ENCODE data around the gene NPAS2.

The NPAS2 gene, protein sequence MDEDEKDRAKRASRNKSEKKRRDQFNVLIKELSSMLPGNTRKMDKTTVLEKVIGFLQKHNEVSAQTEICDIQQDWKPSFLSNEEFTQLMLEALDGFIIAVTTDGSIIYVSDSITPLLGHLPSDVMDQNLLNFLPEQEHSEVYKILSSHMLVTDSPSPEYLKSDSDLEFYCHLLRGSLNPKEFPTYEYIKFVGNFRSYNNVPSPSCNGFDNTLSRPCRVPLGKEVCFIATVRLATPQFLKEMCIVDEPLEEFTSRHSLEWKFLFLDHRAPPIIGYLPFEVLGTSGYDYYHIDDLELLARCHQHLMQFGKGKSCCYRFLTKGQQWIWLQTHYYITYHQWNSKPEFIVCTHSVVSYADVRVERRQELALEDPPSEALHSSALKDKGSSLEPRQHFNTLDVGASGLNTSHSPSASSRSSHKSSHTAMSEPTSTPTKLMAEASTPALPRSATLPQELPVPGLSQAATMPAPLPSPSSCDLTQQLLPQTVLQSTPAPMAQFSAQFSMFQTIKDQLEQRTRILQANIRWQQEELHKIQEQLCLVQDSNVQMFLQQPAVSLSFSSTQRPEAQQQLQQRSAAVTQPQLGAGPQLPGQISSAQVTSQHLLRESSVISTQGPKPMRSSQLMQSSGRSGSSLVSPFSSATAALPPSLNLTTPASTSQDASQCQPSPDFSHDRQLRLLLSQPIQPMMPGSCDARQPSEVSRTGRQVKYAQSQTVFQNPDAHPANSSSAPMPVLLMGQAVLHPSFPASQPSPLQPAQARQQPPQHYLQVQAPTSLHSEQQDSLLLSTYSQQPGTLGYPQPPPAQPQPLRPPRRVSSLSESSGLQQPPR

DNA sequence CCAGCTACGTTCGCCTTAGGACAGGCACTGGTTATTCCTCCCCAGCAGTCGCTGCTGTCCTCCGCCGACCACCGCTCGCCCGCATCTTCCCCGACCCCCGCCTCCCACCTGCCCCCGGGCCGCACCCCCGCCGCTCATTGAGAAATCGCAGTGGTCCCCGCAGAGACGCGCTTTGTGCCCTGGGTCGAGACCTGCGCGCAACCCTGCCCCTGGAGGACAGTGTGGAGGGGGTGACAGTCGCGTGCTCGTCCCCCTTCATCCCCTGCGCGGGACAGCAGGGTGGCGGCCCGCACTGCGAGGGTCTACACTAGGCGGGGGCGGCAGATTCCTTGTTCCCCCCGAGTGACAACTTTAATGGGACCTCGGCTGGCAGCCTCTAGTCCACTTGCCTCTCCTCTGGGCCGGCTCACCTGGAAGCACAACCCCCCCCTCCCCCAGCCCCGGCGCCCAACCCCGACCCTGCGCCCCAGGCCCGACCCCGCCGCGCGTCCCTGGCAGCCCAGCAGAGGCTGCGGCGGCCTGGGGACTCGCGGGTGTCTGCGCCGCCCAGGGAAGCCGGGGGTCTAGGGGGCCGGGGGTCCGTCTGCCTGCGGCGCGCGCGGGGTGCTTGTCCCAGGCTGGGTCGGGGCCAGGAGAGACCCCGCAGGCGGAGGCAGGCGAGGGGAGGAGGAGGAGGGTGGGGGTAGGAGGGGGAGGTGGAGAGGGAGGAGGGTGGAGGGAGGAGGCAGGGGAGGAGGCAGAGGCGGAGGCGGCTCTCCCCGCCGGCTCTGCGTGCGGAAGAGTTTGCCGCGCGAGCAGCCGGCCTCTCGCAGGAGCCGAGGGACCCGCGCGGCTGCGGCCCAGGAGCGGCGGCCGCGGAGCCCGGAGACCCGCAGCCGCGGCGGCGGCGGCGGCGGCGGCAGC, at the start of gene NPAS2:
Gene NPAS2 (plus strand): TSS at position 770 of the 903 bp plus-strand sequence. CDS start 84,616 bp downstream, outside the sequence.
- no peak within 1 kb of the TSS for H3K4me2 ChIP-seq (ENCODE audit: low read length)

DNA sequence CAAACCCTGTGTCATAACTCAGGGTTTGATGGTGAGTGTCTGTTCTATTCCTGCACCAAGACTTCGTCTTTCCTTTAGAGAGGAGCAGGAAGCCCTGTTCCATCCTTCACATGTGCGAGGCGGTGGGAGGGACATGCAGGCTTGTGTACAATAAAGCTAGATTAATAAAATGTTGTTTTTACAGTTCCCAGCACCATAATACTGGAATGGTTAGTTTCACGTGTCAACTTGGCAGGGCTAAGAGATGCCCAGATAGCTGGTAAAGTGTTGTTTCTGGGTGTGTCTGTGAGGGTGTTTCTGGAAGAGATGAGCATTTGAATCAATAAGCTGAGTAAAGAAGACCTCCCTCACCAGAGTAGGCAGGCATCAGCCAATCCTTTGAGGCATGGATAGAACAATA, 48.8 kb upstream of the NPAS2 start:
- H3K36me3 ChIP-seq (replicated peaks; ENCODE audit: low read depth, low read length): no peaks in the 10 kb centered on the region
- no peak overlapping the region for H3K9ac ChIP-seq (ENCODE audit: low read length)
- H3K79me2 ChIP-seq (ENCODE audit: low read length): no peaks in the 10 kb centered on the region
- no peak overlapping the region for H3K4me2 ChIP-seq (ENCODE audit: low read length)
- H4K20me1 ChIP-seq (ENCODE audit: insufficient read depth, low read length): no peaks in the 10 kb centered on the region
- H3K9me3 ChIP-seq (ENCODE audit: insufficient read depth, low read length): no peaks in the 10 kb centered on the region
- peaks cover 55% of the 10 kb centered on the region for H3K27me3 ChIP-seq (ENCODE audit: low read depth, low read length)
- no peak for TF ChIP-seq CTCF (IDR thresholded peaks at IDR 0.05; ENCODE audit: low read depth, low read length)
- TF ChIP-seq EZH2phosphoT487 (IDR thresholded peaks at IDR 0.05; ENCODE audit: low read depth): no peak
- no peak overlapping the region for H3K4me3 ChIP-seq (ENCODE audit: low read length)
- no peaks in the 10 kb centered on the region for H3K4me1 ChIP-seq (ENCODE audit: low read length)
- no peak overlapping the region for H2AFZ ChIP-seq (ENCODE audit: low read depth, low read length)
- no peak overlapping the region for H3K27ac ChIP-seq (ENCODE audit: low read length)

More for the DNA sequence above, at the start of gene NPAS2:
- Histone ChIP-seq H3K9ac (ENCODE audit: low read length) (no peak within 1 kb of the TSS), H3K36me3 (replicated peaks; ENCODE audit: low read depth, low read length) (no peaks in the 10 kb centered on the region), H3K79me2 (ENCODE audit: low read length) (no peaks in the 10 kb centered on the region), H3K4me3 (ENCODE audit: low read length) (no peak within 1 kb of the TSS), H3K4me1 (ENCODE audit: low read length) (no peaks in the 10 kb centered on the region), H3K9me3 (ENCODE audit: insufficient read depth, low read length) (no peaks in the 10 kb centered on the region), H3K27me3 (ENCODE audit: low read depth, low read length) (peaks cover 2% of the 10 kb centered on the region; the same call in 1 of the 2 replicates), H3K27ac (ENCODE audit: low read length) (no peak within 1 kb of the TSS), H2AFZ (ENCODE audit: low read depth, low read length) (no peak within 1 kb of the TSS), H4K20me1 (ENCODE audit: insufficient read depth, low read length) (no peaks in the 10 kb centered on the region)
- no peak for TF ChIP-seq EZH2phosphoT487 (IDR thresholded peaks at IDR 0.05; ENCODE audit: low read depth)

- no peak overlapping the region for H2AFZ ChIP-seq (ENCODE audit: low read depth, low read length)
- no peak overlapping the region for H3K4me2 ChIP-seq (ENCODE audit: low read length)
- no peak for TF ChIP-seq EZH2phosphoT487 (IDR thresholded peaks at IDR 0.05; ENCODE audit: low read depth)
- H3K27ac ChIP-seq (ENCODE audit: low read length): no peak overlapping the region
- H3K36me3 ChIP-seq (replicated peaks; ENCODE audit: low read depth, low read length): no peaks in the 10 kb centered on the region
- H3K9me3 ChIP-seq (ENCODE audit: insufficient read depth, low read length): no peaks in the 10 kb centered on the region
- no peaks in the 10 kb centered on the region for H3K79me2 ChIP-seq (ENCODE audit: low read length)
- H3K4me1 ChIP-seq (ENCODE audit: low read length): no peaks in the 10 kb centered on the region
- H4K20me1 ChIP-seq (ENCODE audit: insufficient read depth, low read length): no peaks in the 10 kb centered on the region
- H3K4me3 ChIP-seq (ENCODE audit: low read length): no peak overlapping the region
- no peak overlapping the region for H3K9ac ChIP-seq (ENCODE audit: low read length)
- peaks cover 32% of the 10 kb centered on the region for H3K27me3 ChIP-seq (ENCODE audit: low read depth, low read length)
Observed at GRCh38 chr2:100773538-100773937, 46.4 kb upstream of the NPAS2 start.

DNA sequence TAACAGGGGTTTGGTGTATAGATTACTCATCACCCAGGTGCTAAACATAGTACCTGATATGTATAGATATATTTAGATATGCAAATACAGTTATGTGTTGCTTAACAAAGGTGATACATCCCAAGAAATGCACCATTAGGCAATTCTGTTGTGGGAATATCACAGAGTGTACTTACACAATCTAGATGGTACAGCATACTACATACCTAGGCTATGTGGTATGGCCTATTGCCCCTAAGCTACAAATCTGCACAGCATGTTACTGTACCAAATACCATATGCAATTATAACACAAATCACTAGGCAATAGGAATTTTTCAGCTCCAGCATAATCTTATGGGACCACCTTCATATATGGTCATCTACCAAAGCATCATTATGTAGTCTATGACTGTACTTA, 43.5 kb upstream of the NPAS2 start:
- Histone ChIP-seq H3K4me3 (ENCODE audit: low read length) (no peak overlapping the region), H4K20me1 (ENCODE audit: insufficient read depth, low read length) (no peaks in the 10 kb centered on the region), H3K36me3 (replicated peaks; ENCODE audit: low read depth, low read length) (no peaks in the 10 kb centered on the region), H3K27ac (ENCODE audit: low read length) (no peak overlapping the region), H3K9me3 (ENCODE audit: insufficient read depth, low read length) (no peaks in the 10 kb centered on the region), H3K79me2 (ENCODE audit: low read length) (no peaks in the 10 kb centered on the region), H3K4me2 (ENCODE audit: low read length) (no peak overlapping the region), H2AFZ (ENCODE audit: low read depth, low read length) (no peak overlapping the region), H3K9ac (ENCODE audit: low read length) (no peak overlapping the region), H3K4me1 (ENCODE audit: low read length) (no peaks in the 10 kb centered on the region), H3K27me3 (ENCODE audit: low read depth, low read length) (peaks cover 21% of the 10 kb centered on the region)
- TF ChIP-seq EZH2phosphoT487 (IDR thresholded peaks at IDR 0.05; ENCODE audit: low read depth): no peak
- TF ChIP-seq CTCF (IDR thresholded peaks at IDR 0.05; ENCODE audit: low read depth, low read length): no peak
